Islet precursor cell (in vitro differentiated cells): ENCODE results near the gene MROH7.

Experiments
- DNase-seq: peaks from one replicate; pipeline ENCODE4 v3.0.0-alpha.2; 2018

Gene MROH7

DNA sequence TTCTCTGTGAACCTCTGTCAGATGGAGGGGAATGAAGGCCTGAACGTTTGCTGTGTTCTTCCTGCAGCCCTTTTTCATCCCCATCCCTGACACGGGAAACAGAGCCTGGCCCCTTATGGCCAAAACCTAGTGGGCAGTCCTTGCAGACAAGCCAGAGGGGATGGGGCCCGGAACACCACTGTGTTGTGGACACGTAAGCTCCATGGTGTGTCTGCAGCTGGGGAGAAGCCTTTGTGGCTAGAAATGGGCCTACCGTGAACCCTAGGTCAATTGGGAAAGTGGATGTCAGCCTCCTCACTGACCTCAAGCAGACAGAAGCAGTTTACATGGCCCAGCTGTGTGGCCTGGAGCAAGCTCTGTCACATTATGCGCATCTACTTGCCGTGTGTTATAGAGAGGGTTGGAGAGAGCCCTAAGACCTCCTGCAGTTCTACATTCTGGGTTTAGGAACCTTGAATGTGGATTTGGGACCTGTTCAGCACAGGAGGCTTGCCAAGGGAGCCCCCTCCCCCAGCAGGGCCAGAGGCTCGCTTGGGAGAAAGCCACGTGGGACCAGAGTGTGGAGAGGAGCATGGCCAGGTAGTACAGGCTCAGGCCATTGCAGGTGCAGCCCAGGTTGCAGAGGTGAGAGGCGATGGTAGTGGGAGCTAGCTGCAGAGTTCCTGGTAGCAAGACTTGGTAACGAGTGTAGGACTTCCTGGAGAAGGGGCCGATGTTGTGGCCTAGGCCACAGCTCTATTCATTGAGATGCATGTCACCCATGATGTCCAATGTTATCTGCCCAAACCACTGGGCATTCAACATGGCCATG, 102.0 kb downstream of the MROH7 start:
- no peak for DNase-seq

DNA sequence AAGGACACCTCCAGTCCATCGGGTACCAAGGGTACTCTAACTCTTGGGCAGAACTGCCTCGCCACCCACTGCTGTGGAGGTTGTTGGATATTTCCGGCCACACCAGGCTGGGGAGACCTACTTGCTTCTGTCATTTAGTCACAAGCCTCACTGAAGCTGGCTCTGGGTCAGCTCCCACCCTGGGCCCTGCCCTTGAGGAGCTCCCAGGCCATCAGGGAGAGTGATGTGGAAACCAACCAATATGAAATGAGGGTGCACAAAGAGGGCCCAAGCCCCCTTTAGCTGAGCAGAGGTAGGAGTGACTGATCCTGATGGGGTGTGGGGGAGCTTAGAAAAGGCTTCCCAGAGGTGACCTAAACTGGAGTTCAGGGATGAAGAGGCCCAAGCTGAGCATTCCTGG, 103.1 kb downstream of the MROH7 start:
- DNase-seq: no peak

DNA sequence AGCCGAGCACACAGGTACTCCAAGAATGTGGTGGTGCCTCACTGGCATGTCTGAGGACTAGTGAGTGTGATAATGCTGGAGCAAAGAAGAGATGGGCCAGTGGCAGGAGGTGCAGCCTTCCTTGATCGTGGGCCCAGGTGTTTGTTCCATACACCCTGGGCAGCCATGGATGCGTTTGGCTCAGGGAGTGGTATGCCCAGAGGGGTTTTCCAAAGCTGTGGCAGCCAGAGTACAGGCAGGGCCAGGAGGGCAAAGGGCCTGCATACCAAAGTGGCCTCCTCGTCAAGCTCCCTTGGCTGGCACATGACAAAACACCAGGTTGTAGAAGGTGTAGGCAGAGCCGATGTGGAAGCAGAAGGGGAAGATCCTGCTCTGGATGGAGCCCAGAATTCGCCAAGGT, 103.7 kb downstream of the MROH7 start:
- no peak for DNase-seq

DNA sequence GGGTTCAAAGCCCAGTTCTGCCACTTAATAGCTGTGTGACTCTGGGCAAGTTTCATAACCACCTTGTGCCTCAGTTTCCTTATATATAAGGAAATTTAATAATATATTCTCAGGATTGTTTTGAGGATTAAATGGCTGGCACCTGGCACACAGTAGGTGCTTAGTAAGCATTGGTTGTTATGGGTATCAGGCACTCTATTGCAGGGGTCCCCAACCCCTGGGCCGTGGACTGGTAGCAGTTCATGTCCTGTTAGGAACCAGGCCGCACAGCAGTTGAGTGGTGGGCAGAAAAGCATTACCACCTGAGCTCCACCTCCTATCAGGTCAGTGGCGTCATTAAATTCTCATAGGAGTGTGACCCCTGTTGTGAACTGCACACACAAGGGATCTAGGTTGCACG, 104.3 kb downstream of the MROH7 start:
- DNase-seq: no peak

DNA sequence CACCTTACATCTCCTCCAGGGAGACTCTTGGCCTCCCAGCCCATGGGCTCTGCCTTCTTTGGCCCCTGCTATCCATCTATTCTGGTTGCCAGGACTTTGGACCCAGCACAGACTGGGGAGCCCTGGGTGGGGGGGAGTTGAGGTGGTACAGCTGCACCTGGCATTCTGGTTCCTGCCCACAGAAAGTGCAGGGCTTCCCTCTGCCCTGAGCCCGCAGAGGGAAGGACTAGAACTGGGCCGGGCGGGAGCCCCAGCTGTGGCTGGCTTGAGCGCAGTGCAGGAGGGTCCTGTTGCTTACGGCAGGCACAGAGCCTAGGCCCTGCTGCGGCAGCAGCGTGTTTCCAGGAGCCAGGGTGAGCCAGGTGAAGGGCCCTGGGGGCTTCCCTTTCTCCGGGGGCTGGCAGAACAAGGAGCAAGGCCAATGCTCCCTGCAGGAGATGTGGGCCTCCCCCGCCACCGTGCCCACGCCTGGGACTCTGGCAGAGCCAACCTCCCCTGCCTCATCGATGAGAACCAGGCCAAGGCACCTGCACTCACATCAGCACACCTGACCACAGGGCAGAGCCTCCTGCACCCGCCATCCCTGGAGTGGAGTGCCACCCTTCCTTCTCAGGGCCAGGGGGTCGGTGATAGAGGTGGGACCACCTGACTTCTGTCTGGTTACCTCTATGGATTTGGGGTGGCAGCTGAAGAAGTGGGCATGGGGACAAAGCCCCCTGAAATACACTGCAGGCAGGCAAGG, 106.7 kb downstream of the MROH7 start:
- no peak for DNase-seq

DNA sequence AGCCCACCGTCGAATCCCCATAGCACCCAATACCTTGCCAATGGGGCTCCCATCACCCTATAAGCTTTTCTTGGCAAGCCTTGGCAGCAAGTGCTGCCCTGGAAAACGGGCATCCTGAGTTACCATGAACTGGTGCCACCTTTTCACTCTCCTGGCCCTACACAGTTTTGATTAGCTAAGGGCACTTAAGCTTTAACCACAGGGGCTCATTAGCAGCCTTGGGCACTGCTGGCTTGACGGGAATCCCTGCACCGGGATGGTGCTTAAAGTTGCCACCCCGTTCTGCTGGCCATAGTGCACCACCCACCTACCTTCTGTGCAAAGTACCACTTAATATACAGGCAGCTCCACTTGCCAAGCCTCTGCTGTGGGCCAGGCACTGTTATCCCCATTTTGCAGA, 109.0 kb downstream of the MROH7 start:
- no peak for DNase-seq

DNA sequence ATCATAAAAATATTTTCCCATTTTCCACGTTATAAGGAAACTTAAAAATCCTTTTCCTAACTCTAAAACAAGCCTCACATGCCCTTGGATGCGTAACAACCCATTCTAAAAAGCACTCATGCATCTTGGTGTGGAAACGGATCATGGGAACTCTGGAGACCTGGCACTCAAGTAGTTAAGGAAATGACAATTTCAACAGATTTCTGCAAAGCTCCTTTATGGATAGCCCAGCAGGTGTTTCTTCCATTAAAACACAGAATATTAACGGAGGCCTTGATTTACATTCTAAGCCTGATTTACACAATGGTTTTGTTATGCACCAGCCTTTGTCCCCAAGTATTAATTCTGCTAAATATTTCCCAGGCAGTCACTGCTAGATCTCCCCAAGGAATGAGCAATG, 109.8 kb downstream of the MROH7 start:
- DNase-seq: no peak

DNA sequence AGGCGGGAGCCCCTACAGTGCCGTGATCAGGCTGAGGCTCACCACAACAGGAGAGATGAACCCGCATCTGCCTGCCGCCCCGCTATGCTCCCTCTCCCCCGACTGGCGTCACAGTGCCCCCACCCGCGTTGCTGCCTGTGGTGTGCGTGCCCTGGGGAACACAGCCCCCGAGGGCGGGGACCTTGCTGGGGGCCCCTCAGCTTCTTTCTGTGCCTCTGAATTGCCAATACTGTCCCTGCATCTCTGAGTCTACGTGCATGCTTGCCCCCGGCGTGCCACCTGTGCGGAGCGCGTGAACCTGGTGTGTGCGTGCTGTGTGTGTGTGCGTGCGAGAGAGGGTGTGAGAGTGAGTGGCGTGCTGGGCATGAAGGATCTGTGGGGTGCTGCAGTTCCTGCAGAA, 112.5 kb downstream of the MROH7 start:
- no peak for DNase-seq

DNA sequence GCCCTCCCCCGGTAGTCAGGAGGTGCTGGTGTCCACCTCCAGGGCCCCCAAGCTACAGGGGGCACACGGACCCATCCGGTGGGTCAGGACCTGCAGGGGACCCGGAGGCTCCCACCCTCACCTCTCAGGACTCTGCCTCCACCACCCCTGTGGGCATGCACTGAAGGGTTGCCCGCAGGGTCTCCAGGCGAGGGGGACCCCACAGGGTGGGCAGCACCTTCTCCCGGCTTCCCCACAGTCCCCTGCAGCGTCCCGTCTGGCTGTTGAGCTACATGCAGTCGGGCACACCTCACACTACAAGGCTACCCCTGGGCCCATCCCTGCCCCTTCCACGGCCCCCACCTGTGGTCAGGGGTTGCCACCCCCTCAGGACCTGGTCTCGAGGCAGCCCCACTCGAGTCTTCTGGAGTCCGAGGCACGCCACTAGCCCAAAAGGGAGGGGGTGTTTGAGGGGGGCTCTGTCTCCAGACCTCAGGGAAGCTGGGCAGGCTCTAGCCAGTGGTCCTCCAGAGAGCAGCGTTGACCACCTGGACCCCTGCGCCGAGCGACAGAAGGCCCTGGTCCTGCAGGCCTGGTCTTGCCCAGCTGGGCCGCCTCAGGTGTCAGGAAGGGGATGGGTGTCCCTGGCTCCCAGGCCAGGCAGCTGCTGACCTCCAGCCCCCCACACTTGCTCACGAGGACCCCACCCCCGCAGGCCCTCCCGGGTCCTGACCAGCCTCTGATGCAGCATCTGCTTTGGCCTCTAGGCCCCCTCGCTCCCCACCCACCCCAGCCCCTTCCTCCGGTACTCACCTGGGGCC, 113.1 kb downstream of the MROH7 start:
- no peak for DNase-seq

DNA sequence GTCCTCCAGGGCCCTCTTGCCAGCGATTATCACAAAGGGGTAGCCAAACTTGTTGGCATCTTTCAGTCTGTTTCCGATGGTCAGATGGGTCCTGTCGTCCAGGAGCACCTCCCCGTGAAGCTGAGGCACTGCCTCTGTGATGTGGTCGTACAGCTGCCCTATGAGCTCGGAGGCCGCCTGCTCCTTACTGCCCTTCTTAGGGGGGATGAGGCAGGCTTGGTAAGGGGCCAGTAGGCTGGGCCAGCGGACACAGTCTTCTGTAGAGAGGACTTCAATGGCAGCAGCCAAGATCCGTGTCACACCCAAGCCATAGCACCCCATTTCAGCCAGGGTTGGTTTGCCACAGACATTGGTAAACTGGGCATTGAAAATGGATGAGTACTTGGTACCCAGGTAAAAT, 116.2 kb downstream of the MROH7 start:
- no peak for DNase-seq

DNA sequence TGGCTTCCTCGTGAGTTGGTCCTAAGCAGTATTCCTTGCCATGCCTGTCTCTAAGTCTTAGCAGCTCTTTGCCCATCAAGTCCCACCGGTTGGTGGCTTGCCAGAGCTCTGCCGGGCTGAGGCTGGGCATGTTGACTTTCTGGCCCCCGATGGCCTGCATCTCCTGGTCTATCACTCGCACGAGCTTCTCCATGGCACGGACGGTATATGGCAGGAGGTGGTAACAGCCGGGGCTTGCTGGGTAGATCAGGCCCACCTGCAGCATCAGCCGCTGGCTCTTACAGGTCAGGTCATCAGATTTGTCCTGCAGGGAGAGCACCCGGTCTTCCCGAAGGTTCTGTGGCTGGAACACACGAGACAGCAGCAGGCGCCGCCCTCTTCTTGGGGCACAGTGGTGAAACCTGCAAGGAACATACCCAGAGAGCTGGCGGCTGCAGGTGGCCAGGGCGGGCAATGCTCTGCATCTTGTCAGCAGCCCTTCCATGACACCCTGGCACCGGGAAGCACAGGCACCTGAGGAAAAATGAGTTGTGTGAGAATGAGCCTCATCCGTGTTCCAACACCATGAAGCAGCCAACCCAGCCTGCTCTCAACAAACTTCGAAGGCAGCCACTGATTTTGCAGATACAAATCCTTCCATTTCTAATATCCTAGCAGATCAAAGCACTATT, 117.2 kb downstream of the MROH7 start:
- DNase-seq: no peak
